Fibroblast of skin of left quadriceps (primary cell): ENCODE measurements around the gene ALG12.

Experiments
- DNase-seq, 2 experiments: peaks; one replicate each; pipeline ENCODE4 v3.0.0-alpha.2; 2013; ENCODE audit warnings: low read depth in 2 of 2

ALG12 gene

DNA sequence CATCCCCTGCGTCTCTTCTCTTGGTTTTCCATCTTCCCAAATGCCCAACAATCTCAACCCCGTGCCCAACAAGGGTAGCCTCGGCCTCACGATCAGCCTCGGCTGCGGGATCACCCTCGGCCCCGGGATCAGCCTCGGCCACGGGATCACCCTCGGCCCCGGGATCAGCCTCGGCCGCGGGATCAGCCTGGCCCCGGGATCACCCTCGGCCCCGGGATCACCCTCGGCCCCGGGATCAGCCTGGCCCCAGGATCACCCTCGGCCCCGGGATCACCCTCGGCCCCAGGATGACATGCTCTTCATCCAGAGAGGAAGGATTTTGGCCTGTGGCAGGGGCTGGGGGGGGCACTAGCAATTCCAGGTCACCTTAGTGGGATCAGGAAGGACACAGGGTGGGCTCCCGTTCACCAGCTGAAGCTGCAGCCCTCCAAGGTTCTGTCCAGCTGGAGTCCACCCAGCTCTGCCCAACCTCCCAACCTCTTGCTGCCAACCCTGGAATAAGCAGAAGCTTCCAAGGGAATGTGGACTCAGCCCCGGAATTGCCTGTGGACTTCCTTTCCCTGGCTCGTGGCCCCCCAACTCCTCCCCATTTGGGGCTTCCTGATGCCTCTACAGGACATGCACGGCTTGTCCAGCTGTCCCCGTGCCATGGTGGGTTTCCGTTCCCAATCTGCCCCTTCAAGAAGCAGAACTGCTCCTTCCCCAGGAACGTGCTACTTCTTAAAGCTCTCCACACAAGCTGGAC is 6.2 kb downstream of the ALG12 start:
- no peak for DNase-seq

DNA sequence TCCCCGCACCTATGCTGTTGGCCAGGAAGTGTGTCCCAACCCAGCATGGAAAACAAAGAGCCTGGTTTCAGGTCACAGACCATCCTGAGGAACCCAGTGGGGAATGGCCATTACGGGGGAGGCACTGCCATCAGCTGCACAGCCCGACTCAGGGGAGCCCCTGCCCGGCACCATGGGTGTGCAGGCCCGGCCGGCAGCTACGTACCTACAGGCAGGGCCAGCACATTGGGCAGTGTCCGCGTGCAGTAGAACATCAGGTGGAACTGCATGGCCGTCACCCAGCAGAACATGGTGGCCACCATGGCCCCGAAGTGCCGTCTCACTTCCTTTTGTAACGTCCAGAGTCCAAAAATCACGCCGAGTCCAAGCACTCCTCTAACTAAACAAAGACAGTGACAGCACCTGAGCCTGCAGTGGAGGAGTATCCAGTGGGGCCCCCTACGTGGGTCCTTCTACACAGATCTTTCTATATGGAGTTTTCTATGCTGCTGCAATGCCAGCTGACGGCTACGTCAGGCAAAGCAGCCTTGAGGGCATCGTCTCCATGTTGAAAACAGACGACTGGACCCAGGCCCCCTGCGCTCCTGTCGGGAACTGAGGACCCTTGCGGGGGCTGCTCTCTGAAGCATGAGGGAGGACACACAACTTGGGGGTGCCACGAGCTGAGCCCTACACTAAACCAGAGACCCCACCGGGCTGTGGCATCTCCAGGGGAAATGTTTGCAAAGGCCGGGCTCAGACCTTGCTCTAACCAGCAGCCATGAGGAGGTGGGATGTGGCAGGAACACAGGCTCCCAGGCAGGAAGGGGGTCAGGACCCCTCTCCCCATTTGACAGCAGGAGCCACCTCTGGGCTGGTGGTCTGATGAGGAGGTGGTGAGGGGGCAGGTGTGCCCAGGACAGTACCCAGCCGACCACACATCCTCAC is 7.7 kb downstream of the ALG12 start:
- no peak for DNase-seq

DNA sequence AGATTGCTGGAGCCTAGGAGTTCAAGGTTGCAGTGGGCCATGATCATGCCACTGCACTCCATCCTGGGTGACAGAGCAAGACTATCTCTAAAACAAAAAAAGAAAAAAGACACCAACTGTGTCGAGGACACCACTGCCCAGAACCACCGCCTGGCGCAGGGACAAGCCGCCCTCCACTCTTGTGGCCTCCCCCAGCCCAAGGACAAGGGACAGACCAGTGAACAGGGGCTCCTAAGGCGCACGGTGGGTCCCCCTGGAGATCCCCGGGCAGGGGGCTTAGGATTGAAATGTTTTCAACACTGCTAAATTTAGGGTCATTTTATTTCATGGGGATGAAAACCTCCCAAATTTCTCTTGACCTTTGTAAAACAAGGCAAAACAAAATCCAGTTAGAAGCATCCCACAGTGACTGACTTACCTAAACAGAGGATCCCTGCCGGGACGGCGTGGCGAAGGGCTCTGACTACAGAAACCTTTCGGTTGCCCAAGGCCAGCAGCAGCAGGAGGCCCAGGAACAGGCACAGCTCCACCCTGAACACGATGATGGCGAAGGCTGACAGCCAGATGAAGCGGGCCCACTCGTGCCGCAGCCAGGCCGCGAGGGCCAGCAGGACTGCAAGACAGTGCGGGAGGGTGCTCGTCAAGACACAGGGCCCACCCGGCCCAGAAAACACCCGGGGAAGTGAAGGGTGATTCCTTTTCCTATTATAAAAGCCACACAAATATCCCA is 8.6 kb downstream of the ALG12 start:
- DNase-seq: no peak

DNA sequence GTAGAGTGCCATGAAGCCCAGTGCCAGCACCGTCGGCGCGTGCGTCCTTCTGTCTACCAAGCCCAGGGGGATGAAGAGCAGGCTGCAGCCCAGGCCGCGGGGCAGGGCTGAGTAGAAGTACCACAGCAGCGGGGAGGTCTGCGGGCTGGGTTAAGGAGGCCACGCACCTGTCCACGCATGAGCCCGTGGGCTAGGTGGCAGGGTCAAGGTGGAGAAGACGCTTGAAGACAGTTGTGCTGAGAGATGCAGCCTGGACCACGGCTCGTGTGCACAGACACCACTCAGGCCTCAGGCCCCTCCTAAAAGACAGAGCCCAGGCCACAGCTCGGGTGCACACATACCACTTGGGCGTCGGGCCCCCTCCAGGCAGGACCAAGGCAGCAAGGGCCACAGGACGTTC is 10.4 kb downstream of the ALG12 start:
- DNase-seq: no peak

DNA sequence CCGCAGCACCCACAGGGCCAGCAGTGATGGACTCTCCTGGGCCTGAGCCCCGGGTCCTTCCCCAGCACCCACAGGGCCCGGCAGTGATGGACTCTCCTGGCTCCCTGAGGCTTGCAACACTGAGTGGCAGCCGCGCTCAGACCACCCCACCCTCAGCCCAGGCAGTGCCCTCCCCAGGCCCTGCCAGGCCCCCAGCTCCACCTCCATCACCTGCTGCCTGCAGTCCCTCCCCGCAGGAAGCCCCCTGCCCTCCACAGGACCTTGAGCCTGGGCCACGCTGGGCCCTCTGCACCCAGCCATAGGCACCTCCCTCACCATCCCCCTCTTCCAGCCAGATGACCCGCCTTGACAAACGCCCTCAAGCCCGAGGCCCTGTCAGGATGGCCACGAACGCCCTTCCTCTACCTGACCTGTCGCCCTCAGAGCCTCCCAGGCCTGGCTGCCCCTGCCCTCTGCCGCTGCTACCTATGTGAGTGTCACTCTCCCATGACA is 11.4 kb downstream of the ALG12 start:
- DNase-seq: no peak

DNA sequence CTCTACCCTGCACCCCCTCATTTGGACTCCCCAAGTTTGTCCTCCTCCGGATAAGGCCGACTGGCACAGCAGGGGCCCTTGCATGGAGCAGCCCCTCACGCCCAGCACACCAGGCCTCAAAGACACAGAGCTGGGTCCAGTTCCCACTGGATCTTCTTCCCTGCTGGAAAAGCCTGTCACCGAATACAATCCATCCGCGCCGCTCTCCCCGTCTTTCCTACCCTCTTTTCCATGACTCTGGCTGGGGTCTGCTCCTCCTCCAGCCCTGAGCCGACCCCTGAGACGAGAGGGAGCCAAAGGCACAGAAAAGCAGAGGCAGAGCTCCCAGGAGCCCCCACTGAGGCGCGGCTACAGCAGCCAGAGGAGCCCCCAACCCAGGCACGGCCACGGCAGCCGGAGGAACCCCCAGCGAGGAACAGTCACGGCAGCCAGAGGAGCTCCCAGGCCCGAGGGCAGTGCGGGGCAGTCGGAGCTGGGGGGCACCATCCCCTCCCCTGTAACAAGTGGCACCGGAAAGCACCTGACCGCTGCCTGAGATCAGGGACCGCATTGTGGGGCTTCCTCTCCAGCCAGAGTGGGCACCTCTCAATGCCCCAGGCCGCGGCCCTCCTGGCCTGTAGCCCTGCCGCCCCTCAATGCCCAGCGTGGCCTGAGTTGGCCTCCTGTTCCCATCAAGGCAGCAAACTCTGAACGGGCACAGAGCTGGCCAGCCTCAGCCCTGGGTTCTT is 12.0 kb downstream of the ALG12 start:
- DNase-seq: no peak

DNA sequence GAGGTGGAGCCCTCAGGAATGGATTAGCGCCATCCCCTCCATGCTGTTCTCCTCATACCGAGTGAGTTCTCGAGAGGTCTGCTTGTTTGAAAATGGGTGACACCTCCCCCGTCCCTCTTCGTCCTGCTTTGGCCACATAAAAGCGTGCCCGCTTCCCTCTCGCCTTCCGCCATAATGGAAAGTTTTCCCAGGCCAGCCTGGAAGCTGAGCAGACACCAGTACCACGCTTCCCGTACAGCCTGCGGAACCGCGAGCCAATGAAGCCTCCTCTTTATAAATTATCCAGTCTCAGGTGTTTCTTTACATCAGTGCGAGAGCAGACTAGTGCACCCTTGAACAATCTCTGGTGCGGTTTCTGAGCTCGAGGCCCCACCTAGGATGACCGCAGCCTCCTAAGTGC is 12.8 kb downstream of the ALG12 start:
- DNase-seq: no peak

DNA sequence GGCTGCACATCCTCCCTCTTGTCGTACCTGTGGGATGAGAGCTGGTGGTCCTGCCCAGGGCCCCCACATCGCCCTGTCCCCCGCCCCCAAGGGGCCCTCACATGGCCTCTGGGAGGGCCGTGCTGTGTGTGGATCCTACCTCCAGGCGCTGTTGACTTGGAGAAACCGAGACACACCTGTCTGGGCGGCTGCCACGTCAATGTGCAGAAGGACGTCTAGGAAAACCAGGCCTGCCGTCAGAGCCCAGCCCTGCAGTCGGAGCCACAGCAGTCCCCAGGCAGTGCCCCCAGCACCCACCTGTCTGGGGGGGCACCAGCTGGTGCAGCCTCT is 14.2 kb downstream of the ALG12 start:
- no peak for DNase-seq

DNA sequence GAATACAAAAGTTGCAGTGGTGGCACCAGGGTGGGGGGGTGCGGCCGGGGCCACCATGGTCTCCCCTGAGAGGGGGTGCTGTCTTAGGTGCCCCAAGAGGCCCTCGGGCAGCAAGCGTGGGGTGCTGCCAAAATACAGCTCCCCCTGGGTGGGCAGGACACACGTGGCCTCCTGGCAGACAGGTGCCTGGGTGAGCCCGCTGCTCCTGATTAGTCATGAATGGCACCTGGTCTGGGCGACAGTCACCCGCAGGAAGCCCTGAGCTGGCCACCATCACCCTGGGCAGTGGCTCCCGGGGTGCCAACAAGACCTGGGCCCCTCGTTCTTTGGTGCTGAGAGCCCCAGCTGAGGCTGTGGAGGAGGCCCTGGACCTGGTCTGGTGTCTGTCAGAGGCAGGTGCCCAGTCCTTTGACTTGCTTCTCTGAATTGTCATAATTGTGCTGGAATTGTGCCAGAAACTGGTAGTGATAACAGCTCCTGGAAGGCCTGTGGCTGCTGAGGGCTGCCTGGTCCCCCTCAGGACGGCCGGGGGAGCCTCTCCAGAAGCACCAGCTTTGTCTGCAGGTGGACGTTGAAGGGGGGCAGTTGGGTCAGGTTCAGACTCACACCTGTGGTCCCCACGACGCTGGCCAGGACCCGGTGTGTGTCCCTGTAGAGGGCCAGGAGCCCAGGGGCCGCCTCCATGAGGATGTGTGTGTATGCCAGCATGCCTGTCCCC is 14.8 kb downstream of the ALG12 start:
- DNase-seq: no peak

DNA sequence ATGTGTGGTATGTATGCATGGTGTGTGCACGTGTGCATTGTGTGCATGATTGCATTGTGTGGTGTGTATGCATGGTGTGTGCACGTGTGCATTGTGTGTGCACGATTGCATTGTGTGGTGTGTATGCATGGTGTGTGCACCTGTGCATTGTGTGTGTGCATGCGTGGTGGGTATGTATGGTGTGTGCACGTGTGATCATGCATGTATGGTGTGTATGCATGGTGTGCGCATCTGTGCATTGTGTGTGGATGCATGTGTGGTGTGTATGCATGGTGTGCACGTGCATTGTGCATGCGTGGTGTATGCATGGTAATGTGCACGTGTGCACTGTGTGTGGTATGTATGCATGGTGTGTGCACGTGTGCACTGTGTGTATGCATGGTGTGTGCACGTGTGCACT is 16.8 kb downstream of the ALG12 start:
- DNase-seq: no peak

DNA sequence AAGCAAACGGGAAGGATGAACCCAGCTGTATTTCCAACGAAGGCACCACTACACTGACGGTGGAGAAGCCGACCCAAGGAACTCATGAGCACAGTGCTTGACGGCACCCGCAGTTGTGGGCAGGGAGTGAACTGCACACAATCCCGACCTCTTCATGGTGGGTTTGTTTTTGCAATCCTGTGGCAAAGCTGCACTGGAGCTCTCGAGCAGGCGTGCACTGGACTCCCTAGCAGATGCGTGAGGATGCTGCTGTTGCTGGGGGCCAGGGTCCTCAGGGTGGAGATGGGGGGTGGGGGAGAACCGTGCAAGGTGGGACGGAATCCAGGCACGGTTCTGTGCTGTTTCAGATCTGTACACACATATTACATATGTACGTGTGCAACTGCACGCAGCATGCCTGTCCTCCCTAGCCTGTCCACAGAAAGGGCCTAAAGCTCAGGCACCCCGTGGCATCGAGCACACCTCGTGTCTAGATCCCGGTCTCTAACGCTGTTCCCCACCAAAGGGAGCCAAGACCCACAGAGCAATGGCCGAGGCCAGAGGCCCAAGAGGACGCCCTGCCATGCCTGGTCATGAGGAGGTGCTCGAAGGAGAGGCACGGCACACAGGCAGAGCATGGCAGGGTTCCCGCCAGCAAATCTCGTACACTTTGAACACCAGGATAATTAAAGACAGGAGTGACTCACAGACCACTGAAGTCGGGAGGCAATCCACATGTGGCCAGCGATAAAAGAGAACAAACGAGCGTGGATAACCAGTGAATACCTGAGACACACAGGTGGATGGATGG is 17.6 kb downstream of the ALG12 start:
- DNase-seq: no peak

DNA sequence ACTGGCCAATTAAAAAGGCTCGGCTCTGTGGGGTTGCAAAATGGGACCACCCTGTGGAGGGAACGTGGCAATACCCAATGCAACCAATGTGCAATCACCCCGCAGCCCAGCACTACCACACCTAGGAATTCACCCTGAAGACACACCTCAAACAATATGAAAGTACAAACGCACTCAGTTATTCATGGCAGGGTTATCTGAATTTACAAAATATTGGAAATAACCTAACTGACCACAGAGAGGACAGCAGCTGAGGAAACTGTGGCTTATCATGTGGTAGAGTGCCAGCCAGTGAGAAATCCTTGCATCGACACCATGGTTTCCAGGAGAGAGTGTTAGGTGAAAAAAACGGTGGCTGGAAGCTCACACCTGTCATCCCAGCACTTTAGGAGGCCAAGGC is 18.7 kb downstream of the ALG12 start:
- DNase-seq: no peak

DNA sequence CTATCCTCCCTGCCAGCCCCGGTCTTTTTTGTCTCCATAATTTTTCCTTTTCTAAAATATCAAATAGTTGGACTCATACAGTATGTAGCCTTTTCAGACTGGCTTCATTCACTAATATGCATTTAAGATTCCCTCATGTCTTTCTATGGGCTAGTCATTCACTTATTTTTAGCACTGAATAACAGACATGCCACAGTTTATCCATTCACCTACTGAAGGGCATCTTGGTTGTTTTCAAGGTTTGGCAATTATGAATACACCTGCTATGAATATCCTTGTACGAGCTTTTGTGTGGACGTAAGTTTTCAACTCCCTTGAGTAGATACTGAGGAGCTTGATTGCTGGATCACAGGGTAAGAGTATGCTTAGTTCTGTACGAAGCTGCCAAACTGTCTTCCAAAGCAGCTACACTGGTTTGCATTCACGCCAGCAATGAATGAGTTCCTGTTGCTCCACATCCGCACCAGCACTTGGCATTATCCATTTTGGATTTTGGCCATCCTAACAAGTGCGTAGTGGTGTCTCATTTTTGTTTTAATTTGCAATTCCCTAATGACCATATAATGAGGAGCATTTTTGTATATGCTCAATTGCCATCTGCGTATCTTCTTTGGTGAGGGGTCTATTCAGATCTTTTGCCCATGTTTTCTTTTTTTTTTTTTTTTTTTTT is 21.1 kb downstream of the ALG12 start:
- no peak for DNase-seq

DNA sequence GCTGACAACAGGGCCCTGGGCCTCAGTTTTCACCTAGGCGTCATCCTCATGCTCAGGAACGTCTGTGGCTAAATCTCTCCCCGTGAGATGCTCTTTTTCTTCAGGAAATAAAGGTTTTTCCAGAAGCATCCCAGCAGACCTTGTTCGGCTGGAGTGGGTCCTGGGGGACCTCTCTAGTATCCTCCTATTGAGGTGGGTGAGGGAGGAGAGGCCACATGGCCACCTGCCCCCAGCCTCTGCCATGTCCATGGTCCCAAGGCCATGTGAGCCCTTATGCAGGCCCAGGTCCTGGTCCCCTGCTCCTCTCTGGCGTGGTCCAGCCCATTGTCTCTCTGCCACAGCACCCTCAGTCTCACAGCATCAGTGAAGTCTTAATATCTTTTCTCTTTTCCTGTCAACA is 22.0 kb downstream of the ALG12 start:
- no peak for DNase-seq

DNA sequence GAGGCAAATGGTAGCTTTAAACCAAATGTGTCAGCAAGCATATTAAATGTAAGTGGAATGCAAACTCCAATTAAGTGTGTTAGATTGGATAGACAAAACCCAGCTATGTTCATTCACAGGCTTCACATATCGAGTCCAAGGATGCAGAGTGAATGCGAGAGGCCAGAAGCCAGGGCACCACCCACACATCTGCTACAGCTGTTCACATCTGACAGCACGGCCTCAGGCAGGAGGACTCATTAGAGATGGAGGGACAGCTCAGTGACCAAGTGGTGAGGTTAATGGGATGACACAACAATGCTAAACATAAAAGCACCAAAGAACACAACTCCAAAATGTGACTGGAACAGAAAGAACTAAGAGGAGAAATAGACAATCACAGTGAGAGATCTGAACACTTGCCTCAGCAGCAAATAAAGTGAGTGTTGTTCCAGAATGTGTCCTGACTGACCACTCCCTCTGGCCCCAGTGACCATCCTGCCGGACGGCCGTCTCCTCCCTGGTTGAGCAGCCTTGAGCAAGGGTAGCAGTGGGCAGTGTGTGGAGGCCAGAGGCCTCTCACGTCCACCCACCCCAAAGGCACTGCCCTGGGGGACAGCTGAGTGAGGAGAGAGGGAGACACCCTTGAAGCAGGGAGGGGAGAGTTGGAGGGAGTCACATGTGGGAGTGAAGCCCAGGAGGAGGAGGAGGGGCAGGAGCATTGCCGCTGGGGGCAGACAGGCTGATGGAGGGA is 23.8 kb downstream of the ALG12 start:
- DNase-seq: no peak

DNA sequence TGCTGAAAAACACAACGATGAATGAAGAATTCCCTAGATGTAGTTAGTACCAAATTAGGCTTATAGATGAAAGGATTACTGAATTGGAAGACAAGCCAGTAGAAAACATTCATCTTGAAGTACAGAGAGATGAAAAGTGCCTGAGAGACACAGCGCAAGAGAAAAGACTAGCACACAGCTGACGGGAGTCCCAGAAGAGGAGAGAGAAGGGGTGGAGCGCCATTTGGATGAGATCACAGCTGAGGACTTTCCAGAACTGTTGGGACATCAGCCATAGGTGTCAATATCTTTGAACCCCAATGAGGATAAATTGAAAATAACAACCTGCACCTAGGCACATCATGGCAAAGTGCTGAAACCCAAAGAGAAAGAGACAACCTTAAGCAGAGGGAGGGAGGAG is 25.2 kb downstream of the ALG12 start:
- no peak for DNase-seq

DNA sequence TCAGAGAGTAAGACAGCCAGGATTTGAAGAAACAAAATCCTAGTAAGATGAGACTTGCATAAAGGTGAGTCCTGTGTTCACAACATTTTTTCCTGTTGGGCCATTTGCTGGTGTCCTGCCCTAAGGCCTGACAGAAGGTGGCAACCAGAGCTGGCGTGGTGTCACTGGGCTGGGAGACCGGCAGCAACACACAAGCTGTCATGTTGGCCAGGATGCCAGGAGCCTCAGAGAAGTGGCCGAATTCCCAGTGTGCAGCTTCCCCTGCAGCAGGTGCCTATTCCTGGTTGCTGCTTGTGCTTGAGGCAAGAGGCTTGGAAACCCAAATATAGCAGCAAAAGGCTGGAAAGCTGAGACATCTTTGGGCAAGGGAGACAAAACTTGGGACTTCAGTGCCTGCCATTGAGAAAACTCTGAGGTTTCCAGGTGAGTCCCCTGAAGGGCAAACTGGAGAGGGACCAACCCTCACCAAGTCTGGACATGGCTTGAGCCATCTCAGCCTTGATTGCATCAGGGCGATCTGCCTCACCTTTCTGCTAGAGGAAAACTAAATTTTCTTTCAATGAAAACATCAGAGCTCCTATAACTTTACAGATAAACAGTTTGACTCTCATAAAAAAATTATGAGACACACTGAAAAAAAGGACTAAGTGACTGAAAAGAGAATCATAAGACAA is 25.9 kb downstream of the ALG12 start:
- DNase-seq: no peak

DNA sequence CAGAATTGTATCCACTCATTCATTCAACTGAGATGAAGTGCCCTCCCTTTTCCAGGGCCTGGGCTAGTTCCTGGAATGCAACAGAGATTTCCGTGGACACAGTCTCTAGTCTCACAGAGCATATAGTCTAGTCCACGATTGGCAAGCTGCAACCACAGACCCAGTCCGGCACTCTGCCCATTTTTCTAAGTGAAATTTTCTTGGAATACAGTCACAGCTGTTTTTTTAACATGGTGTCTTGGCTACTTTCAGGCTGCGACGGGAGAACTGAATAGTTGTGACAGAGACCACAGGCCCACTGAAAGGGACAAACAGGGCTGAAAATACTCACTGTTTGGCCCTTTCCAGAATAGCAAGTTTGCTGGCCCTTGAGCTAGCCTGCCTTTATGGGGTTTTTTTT is 29.2 kb downstream of the ALG12 start:
- no peak for DNase-seq
